Right cardiac atrium (tissue), 5 donors: ENCODE results near the gene ALOXE3. TPM values are rescaled to one million over a fixed set of nuclear protein-coding genes. Genes with fewer than 3 reads are reported as not detected.
"Not testable (repeated sequence)": the region's sequence is repeated elsewhere in the genome, so short reads cannot be mapped to it uniquely, and the experiment has no call there.

Experiments used
- ATAC-seq, 2 donors: fragments of 200-7000 bp; cut with Tn5 transposase; one replicate each; pipeline versions ENCODE4 v1.8.0 to v1.9.1; 2020; ENCODE audit warnings: moderate library complexity in 2 of 2, mild to moderate bottlenecking in 1 of 2
- DNase-seq, 3 donors: peaks; one replicate each; pipeline ENCODE4 v3.0.0-alpha.2; 2020
- H3K27ac ChIP-seq: one replicate; pipeline ENCODE4 v1.5.1; 2013; ENCODE audit warnings: mild to moderate bottlenecking, low read length, control low read depth, moderate library complexity
- H3K27me3 ChIP-seq: one replicate; pipeline ENCODE4 v1.6.1; 2013; ENCODE audit not compliant: control insufficient read depth, insufficient read depth
- H3K4me1 ChIP-seq: one replicate; pipeline ENCODE4 v1.6.1; 2013; ENCODE audit warnings: low read length; ENCODE audit not compliant: control insufficient read depth, insufficient read depth
- H3K4me3 ChIP-seq: one replicate; pipeline ENCODE4 v1.5.1; 2013; ENCODE audit warnings: low read length, control low read depth
- H3K9me3 ChIP-seq: one replicate; pipeline ENCODE4 v1.6.1; 2013; ENCODE audit warnings: low read length; ENCODE audit not compliant: control insufficient read depth
- WGBS: extraction: QIAGEN DNeasy Blood & Tissue Kit; methylation state at CpG from one replicate; pipeline ENCODE4 v1.1.7; 2013; 5-methylcytosine and 5-hydroxymethylcytosine counted together
- intact Hi-C, 4 donors: fragments of 100-400 bp; cut with DNase I; formaldehyde crosslinking; loops; one replicate each; pipeline versions ENCODE4 v1.11.0 to v1.14.0; 2022 to 2023
- polyA plus RNA-seq: library from polyadenylated mRNA; stranded (reverse); fragments of 200-250 nt; gene quantifications from one replicate; pipeline ENCODE4 v1.2.3, GENCODE V29; 2013
- total RNA-seq, 4 donors: library from RNA; stranded (reverse); fragmentation: NEBNext Ultra II Directional; extraction: Animal tissue kit (Norgen Biotek cat#: 25700); gene quantifications; one replicate each; pipeline ENCODE4 v1.2.1, GENCODE V29; 2021
- donor health status: healthy with polysubstance abuse.
- donor health status: DM: no; HTN: yes; CAD: no.
- donor health status: DM: no; HTN: no; CAD: no.
- donor health status: DM: no; HTN: yes; CAD: no; lungs with severe emphysema.
- donor health status: DM: yes; HTN: yes; CAD: no.

Gene ALOXE3
- total and polyA plus RNA-seq, 5 donors: not detected

DNA sequence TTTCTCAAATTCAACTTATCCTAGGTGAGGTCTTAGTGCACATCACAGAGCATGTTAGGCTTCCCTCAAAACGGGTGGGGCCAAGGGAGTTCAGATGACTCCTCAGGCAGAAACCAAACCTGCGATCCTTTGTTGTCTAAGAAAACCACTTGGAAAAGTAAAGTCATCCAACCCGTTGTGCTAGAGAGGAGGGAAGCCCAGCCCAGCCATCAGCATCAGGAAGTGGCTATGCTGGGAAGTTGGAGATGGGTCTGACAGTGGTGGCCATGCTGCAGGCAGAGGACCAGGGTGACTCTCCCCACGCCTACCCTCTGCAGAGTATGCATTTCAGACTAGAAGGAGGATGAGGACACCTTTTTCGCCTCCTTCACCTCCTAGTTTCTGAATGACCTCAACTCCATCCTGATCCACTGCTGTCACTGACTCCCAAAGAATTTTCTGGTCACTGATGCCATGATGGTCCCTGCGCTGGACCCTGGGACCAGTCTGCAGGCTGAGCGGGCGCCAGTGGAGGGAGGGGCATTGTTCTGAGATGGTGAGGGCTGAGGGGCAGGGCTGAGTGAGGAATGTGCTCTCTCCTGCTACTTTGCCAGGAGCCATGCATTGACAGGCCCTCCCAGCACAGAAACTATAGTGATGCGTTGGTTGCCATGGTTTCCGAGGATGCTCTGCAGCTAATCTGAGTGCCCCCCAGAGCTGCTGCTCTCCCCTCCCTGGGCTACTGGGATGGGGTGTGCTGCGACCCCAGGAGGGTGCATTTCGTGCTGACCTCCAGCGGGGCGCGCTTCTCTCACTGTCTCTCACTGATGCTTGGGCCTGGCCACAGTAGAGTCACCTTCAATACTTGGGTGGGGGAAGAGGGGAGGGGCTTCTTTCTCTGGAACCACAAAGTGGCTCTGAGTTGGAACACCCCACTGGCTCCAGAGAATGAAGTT, 51.2 kb downstream of the ALOXE3 start:
- peak in 1 of 2 donors; percentile 8 for ATAC-seq
- no peaks in the 10 kb centered on the region for H3K4me1 ChIP-seq
- no peak for DNase-seq
- H3K9me3 ChIP-seq: no peaks in the 10 kb centered on the region
- no peaks in the 10 kb centered on the region for H3K27me3 ChIP-seq
- intact Hi-C loops: no loop called here
- no peak overlapping the region for H3K27ac ChIP-seq
- no peak overlapping the region for H3K4me3 ChIP-seq
- 69% methylated on average over 15 of the region's 15 CpGs for WGBS

DNA sequence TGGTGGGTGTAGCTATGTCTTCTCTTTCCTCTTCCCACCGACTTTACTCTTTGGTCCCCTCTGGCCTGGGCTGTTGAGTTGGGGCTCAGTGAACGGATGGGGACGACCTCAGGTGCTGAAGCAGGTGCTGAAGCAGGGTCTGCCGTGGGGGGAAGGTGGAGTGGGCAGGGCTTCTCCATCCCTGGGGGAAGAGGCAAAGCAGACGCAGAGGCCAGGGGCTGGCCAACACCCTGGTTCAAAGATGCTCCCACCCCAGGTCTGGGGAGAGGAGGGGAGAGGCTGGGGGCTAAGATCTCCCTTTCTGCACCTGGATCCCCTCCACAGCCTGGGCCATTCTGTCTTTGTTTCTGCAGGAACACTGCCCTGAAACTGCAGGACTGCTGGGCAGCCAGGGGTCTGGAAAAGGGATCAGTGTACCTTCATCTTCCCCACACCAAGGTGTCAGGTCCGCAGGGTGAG, 53.7 kb downstream of the ALOXE3 start:
- Histone ChIP-seq H3K27me3 (no peaks in the 10 kb centered on the region), H3K9me3 (no peaks in the 10 kb centered on the region), H3K4me3 (no peak overlapping the region), H3K4me1 (no peaks in the 10 kb centered on the region), H3K27ac (no peak overlapping the region)
- DNase-seq (no peak), ATAC-seq (no peak)
- intact Hi-C loops: no loop called here
- WGBS: 49% methylated on average over 6 of the region's 6 CpGs

DNA sequence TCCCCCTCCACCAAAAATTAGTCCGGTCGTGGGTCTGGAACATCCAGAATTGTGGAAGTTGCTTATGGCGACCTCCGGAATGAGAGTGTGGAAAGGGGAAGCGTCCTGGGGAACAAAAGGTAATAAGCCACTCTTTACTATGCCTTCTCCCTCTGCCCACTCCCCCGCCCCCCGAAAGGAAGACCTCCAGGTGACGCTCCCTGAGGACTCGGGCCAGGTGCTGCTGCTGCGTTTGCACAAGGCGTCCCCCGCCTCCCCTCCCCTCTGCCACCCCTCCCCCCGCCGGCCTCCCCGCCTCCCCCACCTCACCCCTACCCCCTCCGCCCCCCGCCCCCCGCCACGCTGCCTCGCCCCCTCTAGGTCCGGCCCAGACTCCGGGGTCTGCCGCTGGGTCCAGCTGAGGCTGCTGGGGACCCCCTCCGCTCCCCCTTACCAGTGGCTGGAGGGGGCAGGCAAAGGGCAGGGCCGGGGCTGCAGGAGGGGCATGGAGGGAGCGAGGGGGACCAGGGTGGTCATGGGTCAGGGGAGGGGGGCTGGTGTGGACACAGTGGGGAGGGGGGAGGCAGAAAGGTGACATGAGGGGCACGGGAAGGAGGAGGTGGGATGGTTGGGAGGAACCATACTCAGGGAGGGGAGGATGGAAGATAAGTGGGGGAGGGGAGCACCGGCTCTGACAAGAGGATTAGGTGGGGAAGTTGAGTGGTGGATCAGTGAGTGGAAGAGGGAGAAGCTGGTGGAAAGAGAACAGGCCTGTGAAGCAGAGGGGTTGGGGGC, 54.4 kb downstream of the ALOXE3 start:
- no peaks in the 10 kb centered on the region for H3K9me3 ChIP-seq
- ATAC-seq (no peak), DNase-seq (no peak)
- intact Hi-C loops: no loop called here
- 11% methylated on average over 28 of the region's 28 CpGs for WGBS
- no peaks in the 10 kb centered on the region for H3K4me1 ChIP-seq
- H3K4me3 ChIP-seq: no peak overlapping the region
- H3K27me3 ChIP-seq: no peaks in the 10 kb centered on the region
- no peak overlapping the region for H3K27ac ChIP-seq

DNA sequence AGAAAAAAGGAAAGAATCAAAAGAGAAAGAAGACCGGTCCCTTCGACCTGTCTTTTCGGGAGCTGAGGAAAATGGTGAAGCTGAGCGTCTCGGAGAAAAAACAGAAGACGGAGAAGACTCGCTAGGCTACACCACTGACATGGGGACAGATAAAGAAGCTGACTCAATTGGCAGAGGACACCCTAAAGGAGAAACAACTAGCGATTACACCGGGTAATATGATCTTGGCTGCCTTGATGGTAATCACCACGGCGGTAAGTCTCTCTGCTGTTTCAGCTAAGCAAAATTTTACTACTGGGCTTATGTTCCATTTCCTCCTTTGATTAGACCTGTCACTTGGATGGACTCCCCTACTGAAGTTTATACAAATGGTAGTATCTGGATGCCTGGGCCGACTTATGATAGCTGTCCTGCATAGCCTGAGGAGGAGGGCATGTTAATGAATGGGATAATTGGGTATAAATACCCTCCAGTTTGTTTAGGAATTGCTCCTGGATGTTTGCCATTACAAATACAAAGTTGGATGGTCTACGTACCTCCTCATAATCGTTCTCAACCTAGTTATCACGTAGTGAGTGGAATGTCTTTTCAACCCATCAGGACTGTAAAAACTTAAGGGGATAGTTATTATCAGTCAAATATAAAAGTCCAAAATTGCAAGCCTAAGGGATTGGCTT, 55.4 kb downstream of the ALOXE3 start:
- intact Hi-C loops: no loop called here
- ATAC-seq: peak in 1 of 2 donors; percentile 32
- no peaks in the 10 kb centered on the region for H3K9me3 ChIP-seq
- WGBS: 9% methylated on average over 15 of the region's 15 CpGs
- H3K27ac ChIP-seq: no peak overlapping the region
- no peaks in the 10 kb centered on the region for H3K4me1 ChIP-seq
- no peaks in the 10 kb centered on the region for H3K27me3 ChIP-seq
- DNase-seq: peak in 1 of 3 donors; percentile 2
- peak overlapping the region; percentile 23 for H3K4me3 ChIP-seq

DNA sequence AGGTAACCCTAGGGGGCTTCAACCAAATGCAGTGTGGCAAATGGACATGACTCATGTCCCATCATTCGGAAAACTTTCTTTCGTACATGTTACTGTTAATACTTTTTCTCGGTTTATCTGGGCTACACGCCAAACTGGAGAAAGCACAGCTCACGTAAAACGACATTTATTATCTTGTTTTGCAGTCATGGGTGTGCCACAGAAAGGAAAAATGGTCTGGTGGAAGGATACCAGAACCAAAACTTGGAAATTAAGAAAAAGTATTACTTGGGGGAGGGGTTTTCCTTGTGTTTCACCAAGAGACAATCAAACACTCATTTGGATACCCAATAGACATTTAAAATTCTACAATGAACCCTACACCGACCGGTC, 55.9 kb downstream of the ALOXE3 start:
- intact Hi-C loops: no loop called here
- Histone ChIP-seq H3K9me3 (no peaks in the 10 kb centered on the region), H3K27me3 (no peaks in the 10 kb centered on the region), H3K4me3 (peak overlapping the region; percentile 23), H3K27ac (no peak overlapping the region), H3K4me1 (no peaks in the 10 kb centered on the region)
- 10% methylated on average over 8 of the region's 8 CpGs for WGBS
- DNase-seq (peak in 1 of 3 donors; percentile 5), ATAC-seq (peak in 1 of 2 donors; percentile 58)

DNA sequence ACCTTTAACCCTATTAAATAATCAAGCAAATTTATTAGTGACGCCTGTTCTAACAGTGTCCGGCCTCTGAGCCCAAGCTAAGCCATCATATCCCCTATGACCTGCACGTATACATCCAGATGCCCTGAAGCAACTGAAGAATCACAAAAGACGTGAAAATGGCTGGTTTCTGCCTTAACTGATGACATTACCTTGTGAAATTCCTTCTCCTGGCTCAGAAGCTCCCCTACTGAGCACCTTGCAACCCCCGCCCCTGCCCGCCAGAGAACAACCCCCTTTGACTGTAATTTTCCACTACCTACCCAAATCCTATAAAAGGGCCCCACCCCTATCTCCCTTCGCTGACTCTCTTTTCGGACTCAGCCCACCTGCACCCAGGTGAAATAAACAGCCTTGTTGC, 56.5 kb downstream of the ALOXE3 start:
- H3K9me3 ChIP-seq, H3K27ac ChIP-seq, ATAC-seq, intact Hi-C loops, H3K27me3 ChIP-seq, H3K4me1 ChIP-seq, H3K4me3 ChIP-seq: not testable (repeated sequence)
- peak in 1 of 3 donors; percentile 4 for DNase-seq
- WGBS: 55% methylated on average over 8 of the region's 8 CpGs

DNA sequence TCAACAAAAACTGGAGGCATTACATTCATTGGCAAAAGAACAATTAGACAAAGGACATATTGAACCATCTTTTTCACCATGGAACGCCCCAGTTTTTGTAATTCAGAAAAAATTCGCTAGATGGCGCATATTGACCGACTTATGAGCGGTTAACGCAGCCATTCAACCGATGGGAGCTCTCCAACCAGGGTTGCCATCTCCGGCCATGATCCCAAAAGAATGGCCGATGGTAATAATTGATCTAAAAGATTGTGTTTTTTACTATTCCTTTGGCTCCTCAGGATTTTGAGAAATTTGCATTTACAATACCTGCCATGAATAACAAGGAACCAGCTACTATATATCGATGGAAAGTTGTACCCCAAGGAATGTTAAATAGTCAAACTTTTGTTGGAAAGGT, 58.0 kb downstream of the ALOXE3 start:
- intact Hi-C loops: no loop called here
- WGBS: 7% methylated on average over 10 of the region's 10 CpGs
- no peak overlapping the region for H3K4me3 ChIP-seq
- no peaks in the 10 kb centered on the region for H3K9me3 ChIP-seq
- no peak overlapping the region for H3K27ac ChIP-seq
- H3K27me3 ChIP-seq: no peaks in the 10 kb centered on the region
- DNase-seq (peak in 1 of 3 donors; percentile 52), ATAC-seq (peak in 1 of 2 donors; percentile 45)
- H3K4me1 ChIP-seq: no peaks in the 10 kb centered on the region

DNA sequence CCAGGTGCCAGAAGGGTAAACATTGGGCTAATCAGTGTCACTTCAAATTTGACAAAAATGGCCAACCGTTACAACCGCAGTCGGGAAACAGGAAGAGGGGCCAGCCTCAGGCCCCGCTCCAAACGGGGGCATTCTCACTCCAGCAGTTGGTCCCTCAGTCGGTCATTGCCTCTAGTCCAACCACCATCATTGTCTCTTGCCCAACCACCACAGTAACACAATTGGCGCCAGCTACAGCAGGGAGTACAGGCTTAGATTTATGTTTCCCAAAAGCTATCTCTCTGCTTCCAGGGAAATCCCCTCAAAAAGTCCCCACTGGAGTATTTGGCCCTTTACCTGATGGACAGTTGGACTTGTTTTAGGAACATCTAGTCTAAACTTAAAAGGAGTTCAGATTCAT, 59.2 kb downstream of the ALOXE3 start:
- DNase-seq: peak in 1 of 3 donors; percentile 10
- H3K9me3 ChIP-seq: no peaks in the 10 kb centered on the region
- H3K4me3 ChIP-seq: no peak overlapping the region
- H3K27ac ChIP-seq: no peak overlapping the region
- no peaks in the 10 kb centered on the region for H3K27me3 ChIP-seq
- no peaks in the 10 kb centered on the region for H3K4me1 ChIP-seq
- intact Hi-C loops: loop anchor here in 2 of 4 donors (5.0 kb wide), 2 partner anchors 67 to 72 kb away; no protein-coding TSS in a partner anchor
- ATAC-seq: no peak
- 26% methylated on average over 7 of the region's 7 CpGs for WGBS

DNA sequence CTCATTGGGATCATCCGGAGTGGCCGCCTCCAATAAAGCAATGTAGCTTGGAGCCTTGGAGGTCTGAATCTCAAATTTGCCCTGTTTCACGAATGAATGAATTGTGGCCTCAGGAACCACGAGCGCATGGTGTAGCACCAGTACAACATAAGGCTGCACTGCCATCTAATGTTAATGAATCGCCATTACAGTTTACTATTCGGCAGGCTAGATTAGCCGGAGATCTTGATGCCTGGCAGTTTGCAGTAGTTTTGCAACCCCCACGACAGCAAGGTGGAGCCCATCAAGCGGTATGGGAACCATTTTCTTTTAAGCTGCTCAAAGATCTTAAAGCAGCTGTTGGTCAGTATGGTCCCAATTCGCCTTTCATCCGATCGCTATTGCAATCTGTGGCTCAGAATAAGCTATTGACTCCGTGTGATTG, 60.6 kb downstream of the ALOXE3 start:
- ATAC-seq (peak; percentile 76 to 79), DNase-seq (peak in 1 of 3 donors; percentile 60)
- Histone ChIP-seq H3K27ac (no peak overlapping the region), H3K4me1 (no peaks in the 10 kb centered on the region), H3K9me3 (no peaks in the 10 kb centered on the region), H3K27me3 (no peaks in the 10 kb centered on the region), H3K4me3 (no peak overlapping the region)
- WGBS: 6% methylated on average over 14 of the region's 14 CpGs
- intact Hi-C loops: loop anchor here in 2 of 4 donors (5.0 kb wide), 2 partner anchors 65 to 70 kb away; no protein-coding TSS in a partner anchor

DNA sequence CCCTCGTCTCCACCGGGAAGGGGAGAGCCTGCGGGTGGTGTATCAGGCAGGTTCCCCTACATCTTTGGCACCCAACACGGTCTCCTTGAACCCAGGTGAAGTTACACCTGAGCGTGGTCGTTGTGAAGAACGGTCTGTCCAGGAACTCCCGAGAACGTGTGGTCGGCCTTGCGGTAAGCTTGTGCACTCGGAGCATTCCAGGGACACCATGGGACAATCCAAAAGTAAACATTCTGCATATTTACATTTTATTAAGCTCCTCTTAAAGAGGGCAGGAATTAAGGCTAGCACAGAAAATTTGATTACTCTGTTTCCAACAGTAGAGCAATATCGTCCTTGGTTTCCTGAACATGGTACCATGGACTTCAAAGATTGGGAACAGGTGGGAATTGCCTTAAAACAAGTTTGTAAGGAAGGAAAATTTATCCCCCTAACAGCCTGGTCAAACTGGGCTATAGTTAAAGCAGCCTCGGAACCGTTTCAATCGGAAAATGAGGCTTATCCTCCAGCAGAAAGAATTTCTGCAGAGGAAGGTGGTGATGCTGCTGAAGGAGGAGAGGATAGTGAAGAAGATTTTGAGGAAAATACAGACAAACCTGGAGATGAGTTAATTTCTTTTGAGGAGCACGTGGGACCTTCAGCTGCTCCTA, 61.2 kb downstream of the ALOXE3 start:
- intact Hi-C loops: loop anchor here in 2 of 4 donors (5.0 kb wide), 2 partner anchors 65 to 70 kb away; no protein-coding TSS in a partner anchor
- Histone ChIP-seq H3K4me1 (no peaks in the 10 kb centered on the region), H3K27ac (no peak overlapping the region), H3K27me3 (no peaks in the 10 kb centered on the region), H3K4me3 (no peak overlapping the region), H3K9me3 (no peaks in the 10 kb centered on the region)
- 75% methylated on average over 17 of the region's 17 CpGs for WGBS
- ATAC-seq (no peak), DNase-seq (no peak)
